Mononuclear cell (primary cell): ENCODE measurements around the gene SURF6. TPM values are rescaled to one million over a fixed set of nuclear protein-coding genes. Genes with fewer than 3 reads are reported as not detected.

Experiments
- H3K27me3 ChIP-seq: 2 replicates; pipeline ENCODE4 v1.6.0; 2011; ENCODE audit warnings: low read length, control low read depth; ENCODE audit not compliant: insufficient read depth
- H3K4me1 ChIP-seq: 2 replicates; pipeline ENCODE4 v1.5.1; 2011; ENCODE audit warnings: mild to moderate bottlenecking, low read length, control low read depth; ENCODE audit not compliant: insufficient read depth
- H3K4me3 ChIP-seq: 2 replicates; pipeline ENCODE4 v1.5.1; 2011; ENCODE audit warnings: mild to moderate bottlenecking, low read length, moderate library complexity
- H3K9me3 ChIP-seq: 2 replicates; pipeline ENCODE4 v1.5.1; 2011; ENCODE audit warnings: low read depth, mild to moderate bottlenecking, control low read depth, low read length
- total RNA-seq: library from RNA; depleted of rRNA; stranded (reverse); fragments of >200 nt; gene quantifications from one replicate; pipeline ENCODE4 v1.2.3, GENCODE V29; 2012

SURF6 gene
- total RNA-seq, 1 donor, result 4.8 TPM

GRCh38 chr9:133372144-133372543 lies 36.2 kb upstream of the SURF6 start:
- Histone ChIP-seq H3K4me3 (no peak overlapping the region), H3K9me3 (no peaks in the 10 kb centered on the region), H3K4me1 (peaks cover 82% of the 10 kb centered on the region), H3K27me3 (no peaks in the 10 kb centered on the region)

- peak overlapping the region; percentile 18 for H3K4me3 ChIP-seq
- H3K9me3 ChIP-seq, result no peaks in the 10 kb centered on the region
- H3K4me1 ChIP-seq, result peaks cover 76% of the 10 kb centered on the region
- H3K27me3 ChIP-seq, result no peaks in the 10 kb centered on the region
Measured at GRCh38 chr9:133371261-133371711, 35.3 kb upstream of the SURF6 start.

GRCh38 chr9:133370685-133371084 lies 34.7 kb upstream of the SURF6 start:
- no peaks in the 10 kb centered on the region for H3K27me3 ChIP-seq
- H3K9me3 ChIP-seq, result no peaks in the 10 kb centered on the region
- peak overlapping the region; percentile 18 for H3K4me3 ChIP-seq
- H3K4me1 ChIP-seq, result peaks cover 76% of the 10 kb centered on the region

GRCh38 chr9:133369933-133370332 lies 33.9 kb upstream of the SURF6 start:
- Histone ChIP-seq H3K4me3 (no peak overlapping the region), H3K4me1 (peaks cover 72% of the 10 kb centered on the region), H3K9me3 (no peaks in the 10 kb centered on the region), H3K27me3 (no peaks in the 10 kb centered on the region)

- H3K27me3 ChIP-seq, result no peaks in the 10 kb centered on the region
- no peak overlapping the region for H3K4me3 ChIP-seq
- H3K4me1 ChIP-seq, result peaks cover 67% of the 10 kb centered on the region
- no peaks in the 10 kb centered on the region for H3K9me3 ChIP-seq
Measured at GRCh38 chr9:133369422-133369821, 33.4 kb upstream of the SURF6 start.

GRCh38 chr9:133368249-133368881 lies 32.4 kb upstream of the SURF6 start:
- Histone ChIP-seq H3K4me1 (peaks cover 57% of the 10 kb centered on the region), H3K9me3 (no peaks in the 10 kb centered on the region), H3K4me3 (no peak overlapping the region), H3K27me3 (no peaks in the 10 kb centered on the region)

GRCh38 chr9:133367778-133368177 lies 31.8 kb upstream of the SURF6 start:
- Histone ChIP-seq H3K4me1 (peaks cover 51% of the 10 kb centered on the region), H3K27me3 (no peaks in the 10 kb centered on the region), H3K9me3 (no peaks in the 10 kb centered on the region), H3K4me3 (no peak overlapping the region)

- Histone ChIP-seq H3K4me1 (peaks cover 45% of the 10 kb centered on the region), H3K4me3 (no peak overlapping the region), H3K27me3 (no peaks in the 10 kb centered on the region), H3K9me3 (no peaks in the 10 kb centered on the region)
Measured at GRCh38 chr9:133367221-133367620, 31.2 kb upstream of the SURF6 start.

GRCh38 chr9:133366435-133366834 lies 30.4 kb upstream of the SURF6 start:
- Histone ChIP-seq H3K4me1 (peaks cover 37% of the 10 kb centered on the region), H3K4me3 (no peak overlapping the region), H3K27me3 (no peaks in the 10 kb centered on the region), H3K9me3 (no peaks in the 10 kb centered on the region)

- peaks cover 5% of the 10 kb centered on the region for H3K4me1 ChIP-seq
Measured at GRCh38 chr9:133362359-133363044, 26.5 kb upstream of the SURF6 start.

GRCh38 chr9:133361507-133362092 lies 25.6 kb upstream of the SURF6 start:
- Histone ChIP-seq H3K9me3 (no peaks in the 10 kb centered on the region), H3K4me3 (no peak overlapping the region), H3K4me1 (peaks cover 14% of the 10 kb centered on the region), H3K27me3 (no peaks in the 10 kb centered on the region)

More at GRCh38 chr9:133362359-133363044, 26.5 kb upstream of the SURF6 start:
- H3K4me3 ChIP-seq, result no peak overlapping the region
- no peaks in the 10 kb centered on the region for H3K9me3 ChIP-seq
- H3K27me3 ChIP-seq, result no peaks in the 10 kb centered on the region

GRCh38 chr9:133360400-133361393 lies 24.7 kb upstream of the SURF6 start:
- Histone ChIP-seq H3K9me3 (no peaks in the 10 kb centered on the region), H3K4me1 (peaks cover 17% of the 10 kb centered on the region), H3K27me3 (no peaks in the 10 kb centered on the region)

GRCh38 chr9:133359399-133360175 lies 23.6 kb upstream of the SURF6 start:
- no peaks in the 10 kb centered on the region for H3K9me3 ChIP-seq
- peaks cover 27% of the 10 kb centered on the region for H3K4me1 ChIP-seq
- no peak overlapping the region for H3K4me3 ChIP-seq
- H3K27me3 ChIP-seq, result no peaks in the 10 kb centered on the region

More at GRCh38 chr9:133360400-133361393, 24.7 kb upstream of the SURF6 start:
- no peak overlapping the region for H3K4me3 ChIP-seq

GRCh38 chr9:133357656-133358055 lies 21.7 kb upstream of the SURF6 start:
- Histone ChIP-seq H3K27me3 (no peaks in the 10 kb centered on the region), H3K4me1 (peaks cover 27% of the 10 kb centered on the region), H3K4me3 (no peak overlapping the region), H3K9me3 (no peaks in the 10 kb centered on the region)
